K562 (cell line): Measurements from ENCODE around the gene HSPB2. TPM values are rescaled to one million over a fixed set of nuclear protein-coding genes. Genes with fewer than 3 reads are reported as not detected.
A peak's percentile ranks its signal among the peaks of the same experiment; 100 is the strongest.

Experiments
- CEBPZ ChIP-seq: fragments of 150-350 bp; IDR thresholded peaks from 2 replicates; pipeline ENCODE4 v1.6.1; 2014; ENCODE audit warnings: low read depth, mild to moderate bottlenecking, low read length, borderline replicate concordance
- FOXP4 ChIP-seq: sonication (generic); formaldehyde crosslinking; IDR thresholded peaks from 2 replicates; pipeline ENCODE4 v1.8.0; 2022; ENCODE audit warnings: mild to moderate bottlenecking, missing genetic modification reagents, borderline replicate concordance
- GTF2A2 ChIP-seq: IDR thresholded peaks from 2 replicates; pipeline ENCODE4 v1.6.1; 2016; ENCODE audit warnings: mild to moderate bottlenecking, missing genetic modification characterization, missing compliant biosample characterization
- MAFF ChIP-seq: IDR thresholded peaks from 2 replicates; pipeline ENCODE4 v1.6.1; 2012; ENCODE audit warnings: low read length, improper control_type of control experiment
- PTRF ChIP-seq: fragments of 450-650 bp; IDR thresholded peaks from 2 replicates; pipeline ENCODE4 v1.6.1; 2016; ENCODE audit warnings: mild to moderate bottlenecking, missing genetic modification characterization, missing compliant biosample characterization
- REST ChIP-seq, 2 experiments: fragments of 450-650 bp; formaldehyde crosslinking in 1 of 2; IDR thresholded peaks; 2 replicates each; pipeline versions ENCODE4 v1.4.0 to v1.6.1; 2014 to 2020; ENCODE audit warnings: mild to moderate bottlenecking in 2 of 2, borderline replicate concordance in 1 of 2, low read depth in 1 of 2
- RFX1 ChIP-seq: fragments of 450-650 bp; IDR thresholded peaks from 2 replicates; pipeline ENCODE4 v1.6.1; 2016; ENCODE audit warnings: mild to moderate bottlenecking, moderate library complexity
- RFX5 ChIP-seq: IDR thresholded peaks from 2 replicates; pipeline ENCODE4 v1.6.1; 2011; ENCODE audit warnings: low read depth, mild to moderate bottlenecking, improper control_type of control experiment, low read length
- SMARCB1 ChIP-seq: IDR thresholded peaks from 2 replicates; pipeline ENCODE4 v1.6.1; 2011; ENCODE audit warnings: improper control_type of control experiment, low read depth; ENCODE audit not compliant: insufficient read length
- ZC3H8 ChIP-seq: fragments of 450-650 bp; IDR thresholded peaks from 2 replicates; pipeline ENCODE4 v1.6.1; 2017
- ZNF184 ChIP-seq: sonication (generic); formaldehyde crosslinking; IDR thresholded peaks from 2 replicates; pipeline ENCODE4 v1.5.0; 2020; ENCODE audit warnings: missing genetic modification reagents
- ZNF584 ChIP-seq: fragments of 200-800 bp; sonication (Bioruptor generic); IDR thresholded peaks from 2 replicates; pipeline ENCODE4 v1.6.1; 2016; ENCODE audit warnings: low read depth, mild to moderate bottlenecking, missing genetic modification characterization, missing compliant biosample characterization
- ZNF589 ChIP-seq: fragments of 200-800 bp; sonication (Bioruptor generic); IDR thresholded peaks from 2 replicates; pipeline ENCODE4 v1.6.1; 2016; ENCODE audit warnings: low read depth, missing genetic modification characterization, missing compliant biosample characterization
- polyA plus RNA-seq, 8 experiments: library from polyadenylated mRNA; depleted of rRNA in 4 of 8; stranded (reverse) in 5 of 8; unstranded in 3 of 8; fragments of >200 nt; fragmentation: Nextera tagmentation in 2 of 8; fragmentation: Illumina TruSeq in 1 of 8; extraction: Ambion mirVana in 2 of 8; extraction: Trizol in 1 of 8; gene quantifications; 2 replicates each; pipeline versions ENCODE4 v1.2.1 to v1.2.3, GENCODE V29; 2011 to 2014; ENCODE audit warnings: inconsistent platforms in 1 of 8, missing spikeins in 1 of 8
- total RNA-seq, 7 experiments: library from RNA; depleted of rRNA in 6 of 7; stranded (reverse); fragments of >200 nt in 6 of 7; fragmentation: Illumina TruSeq in 2 of 7; extraction: Trizol in 2 of 7; gene quantifications; 2 replicates each; pipeline versions ENCODE4 v1.2.1 to v1.2.3, GENCODE V29; 2011 to 2021; ENCODE audit warnings: low replicate concordance in 1 of 7

The HSPB2 gene
- total and polyA plus RNA-seq, 9 of the 15 experiments (the other 6 are each of a cell fraction or from before 2014, with no cell fraction given) = 0.06 to 0.35 (median 0.11) TPM; not detected in 5

- TF ChIP-seq ZNF184 (CRISPR knock-in tag) (no peak), ZNF584 (no peak), SMARCB1 (no peak), FOXP4 (no peak), MAFF (no peak), CEBPZ (no peak), RFX1 (peak; percentile 93), GTF2A2 (tag) (no peak), PTRF (tag) (no peak), RFX5 (no peak), REST (IDR thresholded peaks at IDR 0.05; ENCODE audit: borderline replicate concordance) (peak; percentile 100), REST (CRISPR knock-in tag; IDR thresholded peaks at IDR 0.05; ENCODE audit: low read depth) (no peak), ZNF589 (no peak), ZC3H8 (no peak)
Observed at GRCh38 chr11:111926505-111927391, 14.2 kb downstream of the HSPB2 start (continued).
